ENCODE results near the gene GID4. TPM values are rescaled to one million over a fixed set of nuclear protein-coding genes. Genes with fewer than 3 reads are reported as not detected.

GID4 gene
- total and polyA plus RNA-seq, 2 of the 13 experiments (the other 11 are each of a cell fraction or from before 2014, with no cell fraction given) = 4.3 to 6.1 TPM

GRCh38 chr17:18008496-18009268 lies 30.5 kb upstream of the GID4 start:
- Histone ChIP-seq H4K20me1 (ENCODE audit: insufficient read depth, low read length) (no peaks in the 10 kb centered on the region), H3K4me3 (replicated peaks in 1 of 3; ENCODE audit: insufficient read depth in 1 of 3, low read depth in 2 of 3, low read length in 3 of 3) (no peak overlapping the region), H3K27me3 (ENCODE audit: control insufficient read depth in 1 of 2, insufficient read depth in 2 of 2, low read length in 2 of 2) (no peaks in the 10 kb centered on the region), H3K36me3 (replicated peaks in 1 of 2; ENCODE audit: control insufficient read depth in 1 of 2, insufficient read depth in 2 of 2, low read length in 2 of 2) (no peaks in the 10 kb centered on the region; a peak in 3 of 5 replicates), H3K9me3 (ENCODE audit: low read length) (no peaks in the 10 kb centered on the region), H3K9ac (ENCODE audit: insufficient read depth, low read depth, low read length) (no peak overlapping the region), H3K27ac (ENCODE audit: extremely low read length, insufficient read depth, low read length) (no peak overlapping the region), H2AFZ (ENCODE audit: low read length) (no peak overlapping the region), H3K4me1 (ENCODE audit: insufficient read depth, low read length) (no peaks in the 10 kb centered on the region), H3K79me2 (ENCODE audit: insufficient read depth, low read length) (no peaks in the 10 kb centered on the region), H3K4me2 (ENCODE audit: low read depth, low read length) (no peak overlapping the region)
- ATAC-seq = no peak
- WGBS (ENCODE audit: low lambda C conversion rate) = 80% methylated on average over 4 of the region's 5 CpGs
- DNase-seq (ENCODE audit: low spot score) = no peak
- FAIRE-seq = no peak
- BruUV-seq (replicated peaks) = no TSS peak
- CTCF ChIA-PET (ENCODE audit: low intra/inter-chr PET ratio, low total read pairs) = no interaction called here
- in situ Hi-C loops (cut with HindIII; ENCODE audit: extremely low pct_ligation_motif_present, low pct_unique_long_range_greater_than_20kb) = loop anchor here (25.0 kb wide), 1 partner anchor 104 kb away; the partner anchor contains the start of gene MYO15A
- POLR2A ChIA-PET = no interaction called here
- intact Hi-C loops (cut with micrococcal nuclease; ENCODE audit: unreplicated experiment) = no loop called here
- no peak for TF ChIP-seq ZNF768 (CRISPR knock-in tag; IDR thresholded peaks at IDR 0.05)
- TF ChIP-seq ZNF670 (CRISPR knock-in tag; IDR thresholded peaks at IDR 0.05; ENCODE audit: borderline replicate concordance) = no peak
- TF ChIP-seq ZNF468 (CRISPR knock-in tag; IDR thresholded peaks at IDR 0.05) = no peak
- TF ChIP-seq KDM4B (CRISPR knock-in tag; IDR thresholded peaks at IDR 0.05) = no peak
- TF ChIP-seq ZZZ3 (CRISPR knock-in tag; IDR thresholded peaks at IDR 0.05; ENCODE audit: borderline replicate concordance) = no peak
- TF ChIP-seq HOXA5 (CRISPR knock-in tag; IDR thresholded peaks at IDR 0.05) = no peak
- TF ChIP-seq HOXA3 (CRISPR knock-in tag; IDR thresholded peaks at IDR 0.05) = no peak
- no peak for TF ChIP-seq ZNF232 (CRISPR knock-in tag; IDR thresholded peaks at IDR 0.05; ENCODE audit: borderline replicate concordance)

Data from HepG2 (cell line).